Epithelial cell of proximal tubule (primary cell): Measurements from ENCODE around the gene ENAM. TPM values are rescaled to one million over a fixed set of nuclear protein-coding genes. Genes with fewer than 3 reads are reported as not detected.

Experiments
- DNase-seq: peaks from one replicate; pipeline ENCODE4 v3.0.0-alpha.2; 2011; ENCODE audit warnings: low read depth
- H3K4me3 ChIP-seq: 2 replicates; pipeline ENCODE4 v1.5.1; 2011; ENCODE audit warnings: low read depth, mild to moderate bottlenecking, low read length
- total RNA-seq: library from RNA; depleted of rRNA; stranded (reverse); fragments of >200 nt; gene quantifications from 2 replicates; pipeline ENCODE4 v1.2.3, GENCODE V29; 2015
- TF ChIP-seq, protein P1 (sequence below): conservative IDR thresholded peaks from 2 replicates; pipeline ENCODE4 v1.5.1; 2012; ENCODE audit warnings: low read depth, mild to moderate bottlenecking, low read length

ENAM gene
- total RNA-seq, 1 donor from 2014 or later, result 0.23 TPM

DNA sequence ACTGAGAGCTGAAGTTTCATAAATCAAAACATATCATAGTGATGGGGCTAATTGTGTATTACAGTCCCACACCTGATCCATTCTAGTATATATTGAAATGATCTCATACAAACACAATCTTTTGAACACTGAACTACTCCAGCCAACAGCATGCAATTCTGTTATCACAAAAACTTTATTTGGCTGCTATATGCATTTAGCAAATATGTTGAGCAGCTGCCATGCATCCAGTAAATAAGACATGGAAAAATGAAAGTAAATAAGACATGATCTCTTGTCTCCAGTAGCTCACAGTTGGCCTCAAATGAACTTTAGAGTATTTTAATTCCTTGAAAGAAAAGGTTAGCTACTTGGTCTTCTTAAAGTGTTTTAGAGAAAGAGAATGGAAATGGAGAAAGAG is 34.3 kb upstream of the ENAM start:
- no peak for DNase-seq
- TF ChIP-seq, protein P1, sequence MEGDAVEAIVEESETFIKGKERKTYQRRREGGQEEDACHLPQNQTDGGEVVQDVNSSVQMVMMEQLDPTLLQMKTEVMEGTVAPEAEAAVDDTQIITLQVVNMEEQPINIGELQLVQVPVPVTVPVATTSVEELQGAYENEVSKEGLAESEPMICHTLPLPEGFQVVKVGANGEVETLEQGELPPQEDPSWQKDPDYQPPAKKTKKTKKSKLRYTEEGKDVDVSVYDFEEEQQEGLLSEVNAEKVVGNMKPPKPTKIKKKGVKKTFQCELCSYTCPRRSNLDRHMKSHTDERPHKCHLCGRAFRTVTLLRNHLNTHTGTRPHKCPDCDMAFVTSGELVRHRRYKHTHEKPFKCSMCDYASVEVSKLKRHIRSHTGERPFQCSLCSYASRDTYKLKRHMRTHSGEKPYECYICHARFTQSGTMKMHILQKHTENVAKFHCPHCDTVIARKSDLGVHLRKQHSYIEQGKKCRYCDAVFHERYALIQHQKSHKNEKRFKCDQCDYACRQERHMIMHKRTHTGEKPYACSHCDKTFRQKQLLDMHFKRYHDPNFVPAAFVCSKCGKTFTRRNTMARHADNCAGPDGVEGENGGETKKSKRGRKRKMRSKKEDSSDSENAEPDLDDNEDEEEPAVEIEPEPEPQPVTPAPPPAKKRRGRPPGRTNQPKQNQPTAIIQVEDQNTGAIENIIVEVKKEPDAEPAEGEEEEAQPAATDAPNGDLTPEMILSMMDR, result no peak
- H3K4me3 ChIP-seq, result no peak overlapping the region

DNA sequence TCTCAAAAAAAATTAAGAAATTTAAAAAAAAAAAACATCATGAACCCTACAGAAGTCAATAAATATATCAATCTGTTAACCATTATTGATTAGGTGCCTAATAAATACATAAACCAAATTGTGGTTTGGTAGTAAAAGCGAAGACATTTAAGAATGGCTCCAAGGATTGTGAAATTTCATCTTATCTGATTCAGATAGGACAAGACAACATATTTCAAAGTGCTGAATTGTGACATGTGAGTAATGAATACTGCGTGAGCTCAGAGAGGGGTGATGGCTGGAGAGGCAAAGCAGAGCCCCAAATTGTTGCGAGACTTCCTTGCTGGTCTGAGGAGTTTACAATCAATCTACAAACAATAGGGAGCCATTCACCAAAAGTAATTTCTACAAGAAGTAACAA is 28.2 kb upstream of the ENAM start:
- no peak for DNase-seq
- no peak overlapping the region for H3K4me3 ChIP-seq
- TF ChIP-seq, protein P1, result no peak

DNA sequence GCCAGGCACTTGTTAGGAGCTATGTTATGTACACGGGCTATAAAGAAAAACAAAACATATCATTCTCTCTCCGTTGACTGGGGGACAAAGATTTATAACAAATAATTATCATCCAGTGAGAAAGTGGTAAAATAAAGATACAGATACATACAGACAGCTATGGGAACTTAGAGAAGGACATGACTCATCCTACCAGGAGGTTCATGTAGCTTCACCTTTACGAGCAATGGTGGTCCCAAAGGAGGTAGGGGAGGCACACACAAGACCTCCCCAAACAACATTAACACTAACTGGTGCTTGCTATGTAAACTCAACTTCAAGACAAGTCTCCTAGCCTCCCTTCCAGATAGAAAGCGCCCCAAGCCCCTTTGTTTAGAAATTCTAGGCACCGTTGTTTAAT is 27.6 kb upstream of the ENAM start:
- no peak overlapping the region for H3K4me3 ChIP-seq
- TF ChIP-seq, protein P1, result no peak
- no peak for DNase-seq

DNA sequence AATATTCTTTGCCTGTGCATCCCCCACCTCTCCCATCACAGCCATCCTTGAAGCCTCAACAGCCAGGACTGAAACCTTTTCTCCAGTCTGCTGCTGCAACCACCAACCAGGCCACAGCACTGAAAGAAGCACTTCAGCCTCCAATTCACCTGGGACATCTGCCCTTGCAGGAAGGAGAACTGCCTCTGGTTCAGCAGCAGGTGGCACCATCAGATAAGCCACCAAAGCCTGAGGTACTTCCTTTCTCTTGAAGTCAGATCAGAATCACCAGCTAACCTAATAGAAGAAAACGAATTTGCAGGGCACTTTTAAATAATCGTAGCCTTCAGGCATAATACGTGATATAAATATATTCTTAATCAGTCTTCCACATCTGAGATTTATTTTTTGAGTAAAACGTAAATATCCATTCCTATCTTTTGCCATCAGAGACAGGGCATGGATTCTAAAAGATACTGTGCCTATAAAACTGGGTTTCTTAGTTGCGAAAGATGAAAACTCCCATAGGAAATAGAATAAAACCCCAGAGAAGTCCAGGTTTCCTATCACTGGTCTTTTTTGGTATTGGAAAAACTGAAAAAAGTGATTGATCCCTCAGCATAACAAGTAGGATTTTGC is 27.0 kb upstream of the ENAM start:
- TF ChIP-seq, protein P1, result peak; percentile 98
- peak; percentile 39 for DNase-seq
- H3K4me3 ChIP-seq, result no peak overlapping the region

DNA sequence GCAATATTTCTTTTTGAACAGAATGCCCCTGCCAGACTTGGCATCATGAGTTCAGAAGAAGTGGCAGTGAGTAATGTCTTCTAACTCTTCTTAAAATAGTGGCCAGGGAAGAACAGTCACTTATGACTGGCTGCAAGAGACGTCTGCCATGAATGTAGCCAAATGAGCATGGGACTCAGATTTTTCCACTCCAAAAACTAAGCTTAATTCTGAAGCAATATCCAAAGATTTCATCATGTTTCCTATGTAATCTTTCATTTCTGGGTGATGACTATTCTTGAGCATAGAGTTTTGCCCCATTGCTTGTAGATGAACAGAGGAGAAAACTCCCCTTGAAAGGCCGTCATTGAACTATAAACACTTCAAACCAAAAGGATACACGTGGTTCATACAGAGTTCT is 24.7 kb upstream of the ENAM start:
- DNase-seq, result no peak
- TF ChIP-seq, protein P1, result no peak
- H3K4me3 ChIP-seq, result no peak overlapping the region

DNA sequence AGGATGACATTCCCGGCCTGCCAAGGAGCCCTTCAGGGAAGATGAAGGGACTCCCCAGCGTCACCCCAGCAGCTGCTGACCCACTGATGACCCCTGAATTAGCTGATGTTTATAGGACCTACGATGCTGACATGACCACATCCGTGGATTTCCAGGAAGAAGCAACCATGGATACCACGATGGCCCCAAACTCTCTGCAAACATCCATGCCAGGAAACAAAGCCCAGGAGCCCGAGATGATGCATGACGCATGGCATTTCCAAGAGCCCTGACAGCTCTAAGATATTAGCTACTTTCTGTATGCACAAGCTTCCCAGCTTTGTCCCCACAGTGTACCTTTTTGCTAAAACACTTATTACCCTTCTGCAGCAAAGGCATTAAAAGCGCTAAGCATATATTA is 22.1 kb upstream of the ENAM start:
- TF ChIP-seq, protein P1, result no peak
- no peak for DNase-seq
- H3K4me3 ChIP-seq, result no peak overlapping the region

DNA sequence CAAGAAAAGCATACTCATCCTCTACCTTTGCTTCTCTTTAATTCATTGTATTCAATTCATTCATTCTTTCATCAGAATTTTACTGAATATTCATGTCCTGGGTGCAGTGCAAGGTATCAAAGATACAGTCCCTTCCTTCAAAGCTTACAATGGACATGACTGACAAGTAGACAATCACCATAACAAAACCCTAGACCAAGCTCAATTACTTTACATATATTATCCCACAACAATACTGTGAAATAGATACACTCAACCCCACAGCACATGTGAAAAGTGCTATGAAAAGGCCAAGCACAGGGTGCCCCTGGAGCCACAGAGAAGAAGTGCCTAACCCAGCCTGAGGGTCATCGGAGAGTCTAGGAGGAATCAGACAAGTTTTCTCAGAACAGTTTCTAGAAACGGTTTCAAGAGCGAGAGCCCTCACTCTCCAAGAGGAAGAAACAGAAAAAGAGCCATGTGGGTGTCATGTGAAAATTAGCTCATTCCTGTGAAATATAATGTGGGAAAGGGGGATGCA is 21.1 kb upstream of the ENAM start:
- TF ChIP-seq, protein P1, result no peak
- DNase-seq, result no peak
- no peak overlapping the region for H3K4me3 ChIP-seq
